Activated T-helper 1 cell treated with anti-CD3 and anti-CD28 coated beads, Interleukin-2, amount 50 U/mL, for 16 hours (primary cell): Measurements from ENCODE around the gene FCN3.

ENCODE experiments used
- DNase-seq, 2 donors: peaks; one replicate each; pipeline ENCODE4 v3.0.0-alpha.2; 2020; ENCODE audit warnings: low read depth in 1 of 2, low spot score in 1 of 2

The FCN3 gene

GRCh38 chr1:27343639-27344025 lies 31.0 kb downstream of the FCN3 start:
- DNase-seq: no peak

GRCh38 chr1:27342778-27343638 lies 31.6 kb downstream of the FCN3 start:
- DNase-seq: peak; percentile 56 to 60

- no peak for DNase-seq
These were observed 32.2 kb downstream of the FCN3 start for GRCh38 chr1:27342391-27342777.

GRCh38 chr1:27341525-27342252 lies 32.9 kb downstream of the FCN3 start, which contains the start of gene SYTL1:
Gene SYTL1 (plus strand): TSS chr1:27342022. CDS start chr1:27345335, 3,313 bp downstream.
- DNase-seq: peak; percentile 40 to 43

GRCh38 chr1:27339213-27339612 lies 35.4 kb downstream of the FCN3 start:
- DNase-seq: no peak

- DNase-seq: no peak
These were observed 35.9 kb downstream of the FCN3 start for GRCh38 chr1:27338751-27339150.

- DNase-seq: no peak
These were observed 37.9 kb downstream of the FCN3 start for GRCh38 chr1:27336756-27337155.

GRCh38 chr1:27335506-27336422 lies 38.9 kb downstream of the FCN3 start:
- DNase-seq: no peak

- no peak for DNase-seq
These were observed 40.8 kb downstream of the FCN3 start for GRCh38 chr1:27333717-27334279.

GRCh38 chr1:27332536-27333281 lies 41.9 kb downstream of the FCN3 start:
- peak; percentile 26 to 29 for DNase-seq

GRCh38 chr1:27331922-27332321 lies 42.7 kb downstream of the FCN3 start:
- DNase-seq: no peak

GRCh38 chr1:27331426-27331825 lies 43.2 kb downstream of the FCN3 start:
- DNase-seq: no peak

GRCh38 chr1:27330786-27331185 lies 43.8 kb downstream of the FCN3 start:
- DNase-seq: no peak

- DNase-seq: no peak
These were observed 46.7 kb downstream of the FCN3 start for GRCh38 chr1:27327964-27328363.

- no peak for DNase-seq
These were observed 49.3 kb downstream of the FCN3 start for GRCh38 chr1:27325286-27325685.

GRCh38 chr1:27322569-27323240 lies 51.9 kb downstream of the FCN3 start:
- DNase-seq: no peak

- DNase-seq: peak; percentile 94 to 98
These were observed 52.6 kb downstream of the FCN3 start, which contains the start of gene TMEM222 for GRCh38 chr1:27321813-27322568. Gene TMEM222 (plus strand): TSS chr1:27322163. CDS start chr1:27322198, 35 bp downstream.
